A673 (cell line): ENCODE measurements around the gene NEK1. TPM values are rescaled to one million over a fixed set of nuclear protein-coding genes. Genes with fewer than 3 reads are reported as not detected.
A peak's percentile ranks its signal among the peaks of the same experiment; 100 is the strongest.

Experiments used
- Bru-seq: library from RNA; stranded (reverse); fragments of 400-500 nt; gene quantifications from one replicate; lab custom pipeline; 2021; lab: Mats Ljungman, UMichigan
- BruChase-seq, 2 experiments: library from RNA; stranded (reverse); fragments of 400-500 nt; gene quantifications; one replicate each; lab custom pipeline; 2021; lab: Mats Ljungman, UMichigan
- BruUV-seq: library from RNA; stranded (reverse); fragments of 400-500 nt; replicated peaks from 2 replicates; lab custom pipeline; 2021; lab: Mats Ljungman, UMichigan
- CTCF ChIA-PET: fragments of 300-600 bp; sonication (Branson Sonifier 250); formaldehyde crosslinking; loops from one replicate; lab custom pipeline; 2022; ENCODE audit warnings: antibody characterized with exemption; lab: Charles Lee
- POLR2A ChIA-PET: fragments of 300-600 bp; sonication (Branson Sonifier 250); formaldehyde crosslinking; loops from one replicate; lab custom pipeline; 2022; ENCODE audit warnings: antibody characterized with exemption; ENCODE audit not compliant: low non-redundant PET; lab: Charles Lee
- DNase-seq: peaks from one replicate; pipeline ENCODE4 v3.0.0-alpha.2; 2015; ENCODE audit warnings: low spot score
- H3K27ac ChIP-seq: fragments of 200-600 bp; sonication (generic); 2 replicates; pipeline ENCODE4 v1.5.1; 2016; ENCODE audit warnings: mixed run types, low read depth, mild to moderate bottlenecking, mixed read lengths, antibody characterized with exemption, low read length; ENCODE audit not compliant: poor library complexity, severe bottlenecking
- H3K27me3 ChIP-seq: fragments of 200-600 bp; sonication (generic); replicated peaks from 2 replicates; pipeline ENCODE4 v1.6.1; 2017; ENCODE audit warnings: mixed run types, low read depth, mild to moderate bottlenecking, mixed read lengths, antibody characterized with exemption, low read length; ENCODE audit not compliant: insufficient read depth, poor library complexity
- H3K36me3 ChIP-seq: fragments of 200-600 bp; sonication (generic); 2 replicates; pipeline ENCODE4 v1.6.1; 2016; ENCODE audit warnings: mixed run types, mild to moderate bottlenecking, mixed read lengths, antibody characterized with exemption, low read length; ENCODE audit not compliant: insufficient read depth, poor library complexity, severe bottlenecking
- H3K4me1 ChIP-seq: fragments of 200-600 bp; sonication (generic); 2 replicates; pipeline ENCODE4 v1.6.1; 2017; ENCODE audit warnings: mixed run types, mild to moderate bottlenecking, mixed read lengths, antibody characterized with exemption, low read length; ENCODE audit not compliant: insufficient read depth, poor library complexity, severe bottlenecking
- H3K4me3 ChIP-seq: fragments of 200-600 bp; sonication (generic); 2 replicates; pipeline ENCODE4 v1.5.1; 2016; ENCODE audit warnings: low read depth, mixed run types, mild to moderate bottlenecking, mixed read lengths, low read length; ENCODE audit not compliant: poor library complexity, severe bottlenecking
- H3K9me3 ChIP-seq: fragments of 200-600 bp; sonication (generic); 2 replicates; pipeline ENCODE4 v1.6.1; 2016; ENCODE audit warnings: mixed run types, low read depth, mild to moderate bottlenecking, mixed read lengths, antibody characterized with exemption, low read length; ENCODE audit not compliant: poor library complexity, severe bottlenecking
- EZH2 ChIP-seq: fragments of 200-600 bp; sonication (generic); IDR thresholded peaks from 2 replicates; pipeline ENCODE4 v1.6.1; 2017; ENCODE audit warnings: borderline replicate concordance, low read depth, mild to moderate bottlenecking, mixed read lengths, antibody characterized with exemption, low read length; ENCODE audit not compliant: poor library complexity, severe bottlenecking
- intact Hi-C: fragments of 100-400 bp; cut with micrococcal nuclease; formaldehyde crosslinking; loops from one replicate; pipeline ENCODE4 v1.10.0; 2022; ENCODE audit not compliant: unreplicated experiment
- long read RNA-seq: library from polyadenylated mRNA; stranded (forward); transcript quantifications from one replicate; pipeline ENCODE4 v2.0.0, GENCODE V29; 2022
- total RNA-seq: library from RNA; stranded (reverse); gene quantifications from 2 replicates; pipeline ENCODE4 v1.2.3, GENCODE V29; 2021
- TF ChIP-seq, protein P1 (sequence below): fragments of 300-800, 200-600 bp; sonication (generic); conservative IDR thresholded peaks from 2 replicates; pipeline ENCODE4 v1.5.1; 2017; ENCODE audit warnings: low read depth, mild to moderate bottlenecking, antibody characterized with exemption, low read length, moderate library complexity, mixed read lengths

Gene NEK1
- total RNA-seq, result 12.9 and 13.7 TPM in 2 replicates
- percentile 69 among the genes with signal in this experiment for Bru-seq, nascent RNA
- BruChase-seq, experiment 1, labeled RNA remaining after a 2-hour chase, result percentile 69 among the genes with signal in this experiment
- percentile 62 among the genes with signal in this experiment for BruChase-seq, experiment 2, labeled RNA remaining after a 6-hour chase
- long read RNA-seq, partial matches to known transcripts, result 6 of 12 reads
- long read RNA-seq, other reads (novel, unspliced or antisense), result 6 of 12 reads

DNA sequence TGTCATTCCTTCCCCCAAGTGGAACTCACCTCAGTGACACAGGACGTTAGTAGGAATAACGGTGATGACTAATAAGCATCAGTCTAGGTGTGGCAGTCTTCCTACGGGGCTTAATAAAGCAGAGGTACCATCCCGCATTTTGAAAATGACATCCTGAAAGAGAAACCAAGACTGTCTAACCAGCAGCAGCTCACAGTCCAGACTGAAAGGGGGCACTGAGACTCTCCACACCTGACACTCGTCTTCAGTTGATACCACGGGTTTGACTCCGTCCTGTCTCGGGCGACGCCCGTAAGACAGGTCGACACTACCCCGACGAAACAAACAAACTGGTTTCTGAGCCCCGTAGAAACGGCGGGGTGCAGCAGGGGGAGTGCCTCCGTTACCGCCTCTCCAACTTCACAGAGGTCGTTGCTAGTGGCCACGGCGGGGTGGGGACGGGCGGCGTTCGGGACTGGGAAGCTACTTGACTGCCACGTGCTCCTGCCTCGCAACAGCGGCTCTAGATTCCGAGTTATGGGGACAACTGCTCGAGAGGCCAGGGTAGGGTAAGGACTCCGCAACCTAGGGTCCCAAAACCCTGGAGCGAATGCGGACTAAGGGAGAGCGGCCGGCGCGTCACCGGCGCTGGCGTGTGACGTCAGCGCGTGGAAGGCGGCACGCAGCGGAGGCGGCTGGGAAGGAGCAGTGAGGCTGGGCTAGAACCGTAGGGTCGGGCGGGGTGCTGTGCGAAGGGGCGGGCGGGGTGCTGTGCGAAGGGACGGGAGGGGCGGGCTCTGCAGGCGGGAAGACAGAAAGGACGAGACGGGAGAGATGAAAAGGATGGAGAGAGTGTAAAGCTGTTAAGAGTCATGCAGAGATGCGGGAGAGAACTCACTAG lies at the start of gene NEK1:
TSS of gene NEK1 (minus strand) at position 593 of the 880 bp plus-strand sequence. CDS start 9,953 bp downstream, outside the sequence.
- BruUV-seq, result no TSS peak
- CTCF ChIA-PET, result interaction anchor here (1.5 to 2.2 kb wide), 3 partner anchors 111 to 435 kb away, joined by 8 to 13 read pairs (median 9); no protein-coding TSS in a partner anchor
- peaks cover 8% of the 10 kb centered on the region for H3K4me1 ChIP-seq
- no peaks in the 10 kb centered on the region for H3K9me3 ChIP-seq
- peak; percentile 96 for DNase-seq
- no peak for TF ChIP-seq EZH2
- TF ChIP-seq, protein P1, sequence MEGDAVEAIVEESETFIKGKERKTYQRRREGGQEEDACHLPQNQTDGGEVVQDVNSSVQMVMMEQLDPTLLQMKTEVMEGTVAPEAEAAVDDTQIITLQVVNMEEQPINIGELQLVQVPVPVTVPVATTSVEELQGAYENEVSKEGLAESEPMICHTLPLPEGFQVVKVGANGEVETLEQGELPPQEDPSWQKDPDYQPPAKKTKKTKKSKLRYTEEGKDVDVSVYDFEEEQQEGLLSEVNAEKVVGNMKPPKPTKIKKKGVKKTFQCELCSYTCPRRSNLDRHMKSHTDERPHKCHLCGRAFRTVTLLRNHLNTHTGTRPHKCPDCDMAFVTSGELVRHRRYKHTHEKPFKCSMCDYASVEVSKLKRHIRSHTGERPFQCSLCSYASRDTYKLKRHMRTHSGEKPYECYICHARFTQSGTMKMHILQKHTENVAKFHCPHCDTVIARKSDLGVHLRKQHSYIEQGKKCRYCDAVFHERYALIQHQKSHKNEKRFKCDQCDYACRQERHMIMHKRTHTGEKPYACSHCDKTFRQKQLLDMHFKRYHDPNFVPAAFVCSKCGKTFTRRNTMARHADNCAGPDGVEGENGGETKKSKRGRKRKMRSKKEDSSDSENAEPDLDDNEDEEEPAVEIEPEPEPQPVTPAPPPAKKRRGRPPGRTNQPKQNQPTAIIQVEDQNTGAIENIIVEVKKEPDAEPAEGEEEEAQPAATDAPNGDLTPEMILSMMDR, result 0 out of 2 replicates have a peak, but pooled peaks have one; percentile 14
- H3K27me3 ChIP-seq, result no peaks in the 10 kb centered on the region
- H3K4me3 ChIP-seq, result peak within 1 kb of the TSS; percentile 88
- H3K36me3 ChIP-seq, result no peaks in the 10 kb centered on the region
- H3K27ac ChIP-seq, result peak within 1 kb of the TSS; percentile 92
- POLR2A ChIA-PET, result no interaction called here
- intact Hi-C loops, result loop anchor here (2.0 to 10.0 kb wide), 7 partner anchors 101 to 473 kb away; partner anchors contain the start of genes AADAT, HPF1 and MFAP3L

DNA sequence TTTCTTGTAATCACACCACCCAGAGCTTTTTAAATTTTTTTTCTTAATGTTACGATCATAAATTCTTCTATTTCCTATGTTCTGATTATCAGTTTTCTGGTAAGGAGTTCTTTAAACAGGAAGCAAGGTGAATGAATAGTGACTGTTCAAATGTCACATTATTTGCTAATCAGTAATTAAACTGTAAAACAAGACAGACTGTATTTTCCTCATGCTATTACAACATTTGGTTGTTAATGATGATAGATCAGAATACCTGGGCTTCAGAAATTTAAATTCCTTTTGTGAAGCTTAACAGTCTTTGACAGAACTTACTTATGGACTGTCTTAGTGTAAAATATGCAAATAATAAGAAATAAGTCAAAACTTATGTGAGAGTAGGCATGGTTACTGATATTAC lies 49.4 kb upstream of the NEK1 start:
- DNase-seq, result no peak
- intact Hi-C loops, result no loop called here
- peak overlapping the region; percentile 94 for H3K27ac ChIP-seq
- TF ChIP-seq, protein P1, result no peak
- TF ChIP-seq EZH2, result no peak
- no peaks in the 10 kb centered on the region for H3K27me3 ChIP-seq
- H3K9me3 ChIP-seq, result no peaks in the 10 kb centered on the region
- ChIA-PET POLR2A (interaction anchor here (0.6 kb wide), 1 partner anchor 15 kb away, joined by 3 read pairs; no protein-coding TSS in a partner anchor), CTCF (no interaction called here)
- H3K4me1 ChIP-seq, result peaks cover 53% of the 10 kb centered on the region
- H3K4me3 ChIP-seq, result peak overlapping the region; percentile 48
- BruUV-seq, result no TSS peak
- peaks cover under 1% of the 10 kb centered on the region for H3K36me3 ChIP-seq

GRCh38 chr4:169660929-169661328 lies 48.5 kb upstream of the NEK1 start:
- no peak for DNase-seq
- no peak for TF ChIP-seq EZH2
- TF ChIP-seq, protein P1, result no peak
- Histone ChIP-seq H3K27me3 (no peaks in the 10 kb centered on the region), H3K4me3 (peak overlapping the region; percentile 48), H3K36me3 (no peaks in the 10 kb centered on the region), H3K4me1 (peaks cover 49% of the 10 kb centered on the region), H3K27ac (peak overlapping the region; percentile 94), H3K9me3 (no peaks in the 10 kb centered on the region)
- POLR2A ChIA-PET, result interaction anchor here (0.6 kb wide), 2 partner anchors 15 to 188 kb away, joined by 3 to 14 read pairs; no protein-coding TSS in a partner anchor
- CTCF ChIA-PET, result no interaction called here
- intact Hi-C loops, result no loop called here
- no TSS peak for BruUV-seq
